HG03108 (cell line): ENCODE data around the gene PPIG.
"Not testable (repeated sequence)": the region's sequence is repeated elsewhere in the genome, so short reads cannot be mapped to it uniquely, and the experiment has no call there.

Experiments
- ATAC-seq: cut with Tn5 transposase; IDR thresholded peaks from one replicate; pipeline ENCODE4 v1.9.1; 2021; ENCODE audit warnings: moderate library complexity; ENCODE audit not compliant: unreplicated experiment

PPIG gene

GRCh38 chr2:169584005-169584877, at the start of gene PPIG:
PPIG (plus strand) TSS chr2:169584351; CDS start chr2:169604042, 19,691 bp downstream.
- peak; percentile 86 for ATAC-seq

- ATAC-seq, result not testable (repeated sequence)
Measured at GRCh38 chr2:169539460-169539859, 44.7 kb upstream of the PPIG start.

GRCh38 chr2:169540146-169540545, 44.0 kb upstream of the PPIG start:
- no peak for ATAC-seq

GRCh38 chr2:169542433-169542832, 41.7 kb upstream of the PPIG start:
- ATAC-seq, result no peak

GRCh38 chr2:169546756-169547155, 37.4 kb upstream of the PPIG start:
- no peak for ATAC-seq

- ATAC-seq, result no peak
Measured at GRCh38 chr2:169561364-169561763, 22.8 kb upstream of the PPIG start.

GRCh38 chr2:169562084-169562483, 22.1 kb upstream of the PPIG start:
- not testable (repeated sequence) for ATAC-seq

- no peak for ATAC-seq
Measured at GRCh38 chr2:169562519-169562918, 21.6 kb upstream of the PPIG start.

GRCh38 chr2:169565686-169566085, 18.5 kb upstream of the PPIG start:
- no peak for ATAC-seq

GRCh38 chr2:169569948-169570347, 14.2 kb upstream of the PPIG start:
- ATAC-seq, result no peak

GRCh38 chr2:169570752-169571151, 13.4 kb upstream of the PPIG start:
- not testable (repeated sequence) for ATAC-seq

- ATAC-seq, result no peak
Measured at GRCh38 chr2:169571571-169571970, 12.6 kb upstream of the PPIG start.

- no peak for ATAC-seq
Measured at GRCh38 chr2:169572189-169572588, 12.0 kb upstream of the PPIG start.

- ATAC-seq, result no peak
Measured at GRCh38 chr2:169572821-169573159, 11.4 kb upstream of the PPIG start.

GRCh38 chr2:169573160-169573973, 10.8 kb upstream of the PPIG start, which contains the start of gene FASTKD1:
FASTKD1 (minus strand) TSS chr2:169573865; CDS start chr2:169572029, 1,836 bp downstream.
- peak; percentile 97 for ATAC-seq

GRCh38 chr2:169573974-169574299, 10.2 kb upstream of the PPIG start:
- ATAC-seq, result no peak

GRCh38 chr2:169574539-169574938, 9.6 kb upstream of the PPIG start:
- not testable (repeated sequence) for ATAC-seq

- not testable (repeated sequence) for ATAC-seq
Measured at GRCh38 chr2:169575264-169575663, 8.9 kb upstream of the PPIG start.

- ATAC-seq, result no peak
Measured at GRCh38 chr2:169579044-169579443, 5.1 kb upstream of the PPIG start.

- not testable (repeated sequence) for ATAC-seq
Measured at GRCh38 chr2:169582552-169583266, 1.4 kb upstream of the PPIG start.

GRCh38 chr2:169583518-169583917, 633 bp upstream of the PPIG start:
- no peak for ATAC-seq
